GM19438 (cell line): ENCODE data around the gene ACTC1.

ENCODE experiments used
- ATAC-seq: cut with Tn5 transposase; IDR thresholded peaks from one replicate; pipeline ENCODE4 v1.9.1; 2021; ENCODE audit warnings: low read depth; ENCODE audit not compliant: unreplicated experiment

The ACTC1 gene

GRCh38 chr15:34768530-34768929, 26.8 kb downstream of the ACTC1 start:
- ATAC-seq, result no peak

GRCh38 chr15:34765741-34766140, 29.6 kb downstream of the ACTC1 start:
- ATAC-seq, result no peak

GRCh38 chr15:34760909-34761308, 34.4 kb downstream of the ACTC1 start:
- no peak for ATAC-seq

GRCh38 chr15:34759992-34760391, 35.4 kb downstream of the ACTC1 start:
- no peak for ATAC-seq

- no peak for ATAC-seq
Measured at GRCh38 chr15:34759347-34759746, 36.0 kb downstream of the ACTC1 start.

- ATAC-seq, result no peak
Measured at GRCh38 chr15:34757262-34757661, 38.1 kb downstream of the ACTC1 start.

- ATAC-seq, result no peak
Measured at GRCh38 chr15:34755419-34755773, 40.0 kb downstream of the ACTC1 start.

GRCh38 chr15:34754674-34755418, 40.5 kb downstream of the ACTC1 start, which contains the start of gene GJD2:
Gene GJD2 (minus strand): TSS chr15:34754998. CDS start chr15:34754488, 510 bp downstream.
- no peak for ATAC-seq

- no peak for ATAC-seq
Measured at GRCh38 chr15:34754171-34754601, 41.2 kb downstream of the ACTC1 start.

GRCh38 chr15:34753236-34753894, 42.0 kb downstream of the ACTC1 start:
- no peak for ATAC-seq

GRCh38 chr15:34749691-34750090, 45.7 kb downstream of the ACTC1 start:
- ATAC-seq, result no peak
